HEK293 (cell line): ENCODE data around the gene INO80.

ENCODE experiments used
- CTCF ChIA-PET: fragments of 350-600 bp; formaldehyde crosslinking; extraction: SDS; loops from one replicate; lab custom pipeline; 2021; ENCODE audit warnings: antibody characterized with exemption; lab: Yijun Ruan, JAX
- POLR2A ChIA-PET: fragments of 300-600 bp; formaldehyde crosslinking; extraction: SDS; loops from one replicate; lab custom pipeline; 2020; ENCODE audit warnings: antibody characterized with exemption, inconsistent platforms; lab: Yijun Ruan, JAX
- H3K27ac ChIP-seq: fragments of 200-500 bp; sonication (Bioruptor generic); 2 replicates; pipeline ENCODE4 v1.5.1; 2014; ENCODE audit warnings: low read depth, low read length, control low read depth, inconsistent platforms; ENCODE audit errors: extremely low read depth
- H3K36me3 ChIP-seq, 2 experiments: fragments of 200-500 bp in 1 of 2; sonication (Bioruptor generic) in 1 of 2; 1 replicate in 1 of 2; 2 replicates in 1 of 2; pipeline ENCODE4 v1.5.1; 2014 to 2017; ENCODE audit warnings: inconsistent platforms in 2 of 2, low read length in 2 of 2; ENCODE audit not compliant: control insufficient read depth in 2 of 2, insufficient read depth in 1 of 2
- H3K4me1 ChIP-seq: fragments of 200-500 bp; sonication (Bioruptor generic); 2 replicates; pipeline ENCODE4 v1.5.1; 2014; ENCODE audit warnings: mild to moderate bottlenecking, low read length, inconsistent platforms; ENCODE audit not compliant: control insufficient read depth, insufficient read depth
- H3K4me3 ChIP-seq: 2 replicates; pipeline ENCODE4 v1.5.1; 2011; ENCODE audit warnings: low read depth, mild to moderate bottlenecking, control low read depth, low read length, moderate library complexity
- H3K9me3 ChIP-seq: fragments of 200-500 bp; sonication (Bioruptor generic); 2 replicates; pipeline ENCODE4 v1.5.1; 2014; ENCODE audit warnings: low read depth, low read length, inconsistent platforms; ENCODE audit not compliant: control insufficient read depth, insufficient read depth
- KLF7 ChIP-seq: fragments of 450-650 bp; formaldehyde crosslinking; IDR thresholded peaks from 2 replicates; pipeline ENCODE4 v1.5.1; 2016; ENCODE audit warnings: missing biosample characterization, missing genetic modification characterization, borderline replicate concordance
- KLF9 ChIP-seq: fragments of 450-650 bp; formaldehyde crosslinking; IDR thresholded peaks from 2 replicates; pipeline ENCODE4 v1.5.1; 2016; ENCODE audit warnings: missing biosample characterization, missing genetic modification characterization, low read depth
- TCF7L2 ChIP-seq: IDR thresholded peaks from 2 replicates; pipeline ENCODE4 v1.6.1; 2011; ENCODE audit warnings: low read depth, mild to moderate bottlenecking, inconsistent platforms, low read length, moderate library complexity, borderline replicate concordance
- TRIM28 ChIP-seq: IDR thresholded peaks from 2 replicates; pipeline ENCODE4 v1.6.1; 2011; ENCODE audit warnings: low read length, control low read depth, borderline replicate concordance
- WT1 ChIP-seq: fragments of 450-650 bp; formaldehyde crosslinking; IDR thresholded peaks from 2 replicates; pipeline ENCODE4 v1.5.1; 2016; ENCODE audit warnings: missing biosample characterization, missing genetic modification characterization
- ZBTB6 ChIP-seq: fragments of 450-650 bp; formaldehyde crosslinking; IDR thresholded peaks from 2 replicates; pipeline ENCODE4 v1.5.1; 2017; ENCODE audit warnings: missing biosample characterization, missing genetic modification characterization
- ZNF10 ChIP-seq: fragments of 450-650 bp; formaldehyde crosslinking; IDR thresholded peaks from 2 replicates; pipeline ENCODE4 v1.5.1; 2017; ENCODE audit warnings: missing biosample characterization, missing genetic modification characterization
- ZNF132 ChIP-seq: fragments of 450-650 bp; formaldehyde crosslinking; IDR thresholded peaks from 2 replicates; pipeline ENCODE4 v1.5.1; 2017; ENCODE audit warnings: missing biosample characterization, missing genetic modification characterization, borderline replicate concordance
- ZNF16 ChIP-seq: fragments of 450-650 bp; formaldehyde crosslinking; IDR thresholded peaks from 2 replicates; pipeline ENCODE4 v1.5.1; 2016; ENCODE audit warnings: low read depth, missing biosample characterization, missing genetic modification characterization
- ZNF221 ChIP-seq: fragments of 450-650 bp; formaldehyde crosslinking; IDR thresholded peaks from 2 replicates; pipeline ENCODE4 v1.5.1; 2017; ENCODE audit warnings: missing biosample characterization, missing genetic modification characterization, borderline replicate concordance
- ZNF248 ChIP-seq: fragments of 450-650 bp; formaldehyde crosslinking; IDR thresholded peaks from 2 replicates; pipeline ENCODE4 v1.5.1; 2017; ENCODE audit warnings: missing biosample characterization, missing genetic modification characterization
- ZNF37A ChIP-seq: fragments of 450-650 bp; IDR thresholded peaks from 2 replicates; pipeline ENCODE4 v1.5.1; 2018; ENCODE audit warnings: missing biosample characterization, missing genetic modification characterization
- ZNF394 ChIP-seq: fragments of 450-650 bp; formaldehyde crosslinking; IDR thresholded peaks from 2 replicates; pipeline ENCODE4 v1.5.1; 2016; ENCODE audit warnings: missing biosample characterization, missing genetic modification characterization, mild to moderate bottlenecking, moderate library complexity, borderline replicate concordance
- ZNF449 ChIP-seq: fragments of 450-650 bp; formaldehyde crosslinking; IDR thresholded peaks from 2 replicates; pipeline ENCODE4 v1.5.1; 2017; ENCODE audit warnings: missing biosample characterization, mild to moderate bottlenecking, missing genetic modification characterization, moderate library complexity
- ZNF501 ChIP-seq: fragments of 450-650 bp; formaldehyde crosslinking; IDR thresholded peaks from 2 replicates; pipeline ENCODE4 v1.5.1; 2016; ENCODE audit warnings: missing biosample characterization, missing genetic modification characterization
- ZNF513 ChIP-seq: fragments of 450-650 bp; IDR thresholded peaks from 2 replicates; pipeline ENCODE4 v1.5.1; 2018; ENCODE audit warnings: missing biosample characterization, missing genetic modification characterization
- ZNF544 ChIP-seq: fragments of 450-650 bp; formaldehyde crosslinking; IDR thresholded peaks from 2 replicates; pipeline ENCODE4 v1.5.0; 2017; ENCODE audit warnings: missing biosample characterization, missing genetic modification characterization
- ZNF548 ChIP-seq: fragments of 450-650 bp; formaldehyde crosslinking; IDR thresholded peaks from 2 replicates; pipeline ENCODE4 v1.5.1; 2016; ENCODE audit warnings: missing biosample characterization, missing genetic modification characterization
- ZNF571 ChIP-seq: fragments of 450-650 bp; formaldehyde crosslinking; IDR thresholded peaks from 2 replicates; pipeline ENCODE4 v1.5.0; 2017; ENCODE audit warnings: missing biosample characterization, missing genetic modification characterization
- ZNF621 ChIP-seq: fragments of 450-650 bp; formaldehyde crosslinking; IDR thresholded peaks from 2 replicates; pipeline ENCODE4 v1.5.1; 2017; ENCODE audit warnings: missing biosample characterization, missing genetic modification characterization
- ZNF639 ChIP-seq: fragments of 450-650 bp; formaldehyde crosslinking; IDR thresholded peaks from 2 replicates; pipeline ENCODE4 v1.5.1; 2016; ENCODE audit warnings: missing biosample characterization, missing genetic modification characterization
- ZNF664 ChIP-seq: fragments of 450-650 bp; formaldehyde crosslinking; IDR thresholded peaks from 2 replicates; pipeline ENCODE4 v1.5.1; 2016; ENCODE audit warnings: missing biosample characterization, missing genetic modification characterization
- ZNF747 ChIP-seq: fragments of 450-650 bp; formaldehyde crosslinking; IDR thresholded peaks from 2 replicates; pipeline ENCODE4 v1.5.1; 2016; ENCODE audit warnings: missing biosample characterization, missing genetic modification characterization
- ZNF777 ChIP-seq: fragments of 450-650 bp; formaldehyde crosslinking; IDR thresholded peaks from 2 replicates; pipeline ENCODE4 v1.5.1; 2017; ENCODE audit warnings: missing biosample characterization, missing genetic modification characterization, borderline replicate concordance
- ZNF837 ChIP-seq: fragments of 450-650 bp; formaldehyde crosslinking; IDR thresholded peaks from 2 replicates; pipeline ENCODE4 v1.5.1; 2016; ENCODE audit warnings: missing biosample characterization, missing genetic modification characterization

Gene INO80

GRCh38 chr15:41085029-41085428, 31.1 kb downstream of the INO80 start:
- Histone ChIP-seq H3K4me1 (no peaks in the 10 kb centered on the region), H3K27ac (no peak overlapping the region), H3K4me3 (no peak overlapping the region), H3K9me3 (no peaks in the 10 kb centered on the region), H3K36me3 (peaks cover 30 to 82% of the 10 kb centered on the region in 2 experiments)
- ChIA-PET POLR2A (no interaction called here), CTCF (no interaction called here)
- TF ChIP-seq TRIM28 (no peak), ZNF639 (tag by site-specific recombination) (no peak), ZBTB6 (tag by site-specific recombination) (no peak), ZNF394 (tag by site-specific recombination) (no peak), ZNF449 (tag by site-specific recombination) (no peak), ZNF571 (no peak), ZNF221 (tag by site-specific recombination) (no peak), ZNF664 (tag by site-specific recombination) (no peak), KLF9 (tag by site-specific recombination) (no peak), WT1 (no peak), ZNF513 (tag by site-specific recombination) (no peak), ZNF10 (tag by site-specific recombination) (no peak), ZNF16 (no peak), ZNF37A (tag by site-specific recombination) (no peak), ZNF544 (tag by site-specific recombination) (no peak), ZNF548 (tag by site-specific recombination) (no peak), ZNF747 (no peak), ZNF621 (tag by site-specific recombination) (no peak), ZNF132 (no peak)

- Histone ChIP-seq H3K9me3 (no peaks in the 10 kb centered on the region), H3K27ac (no peak overlapping the region), H3K4me3 (no peak overlapping the region), H3K4me1 (no peaks in the 10 kb centered on the region), H3K36me3 (peaks cover 29 to 72% of the 10 kb centered on the region in 2 experiments; a peak in 2 of 3 replicates)
- CTCF ChIA-PET = interaction anchor here (0.6 kb wide), 1 partner anchor 36 kb away, joined by 3 read pairs; no protein-coding TSS in a partner anchor
- POLR2A ChIA-PET = no interaction called here
- TF ChIP-seq ZNF837 (tag by site-specific recombination) = no peak
- TF ChIP-seq KLF7 (tag by site-specific recombination) = no peak
- TF ChIP-seq TCF7L2 = no peak
- TF ChIP-seq ZNF621 (tag by site-specific recombination) = no peak
- TF ChIP-seq ZNF501 (tag by site-specific recombination) = no peak
- no peak for TF ChIP-seq ZNF248
- TF ChIP-seq ZNF777 (tag by site-specific recombination) = no peak
Observed at GRCh38 chr15:41080144-41080543, 35.9 kb downstream of the INO80 start.
